ENCODE data around the gene MED10. TPM values are rescaled to one million over a fixed set of nuclear protein-coding genes. Genes with fewer than 3 reads are reported as not detected.
"Not testable (repeated sequence)": the region's sequence is repeated elsewhere in the genome, so short reads cannot be mapped to it uniquely, and the experiment has no call there.

MED10 gene
- total and polyA plus RNA-seq, 4 experiments from 2014 or later = 61.2 to 147 (median 84.7) TPM

GRCh38 chr5:6357817-6358433 lies 20.4 kb downstream of the MED10 start:
- H3K4me3 ChIP-seq (ENCODE audit: low read length in 2 of 2); CTCF ChIA-PET (ENCODE audit: partially characterized antibody); H3K9me3 ChIP-seq (ENCODE audit: control insufficient read depth in 1 of 2, low read length in 2 of 2); intact Hi-C loops (cut with micrococcal nuclease); POLR2A ChIA-PET (ENCODE audit: partially characterized antibody); H3K27me3 ChIP-seq (ENCODE audit: insufficient read depth, low read length); H3K4me3 Mint-ChIP-seq; H3K36me3 ChIP-seq (ENCODE audit: insufficient read depth, low read length); H3K9me3 Mint-ChIP-seq; DNase-seq; H3K27me3 Mint-ChIP-seq; H3K27ac ChIP-seq (ENCODE audit: low read depth, low read length): not testable (repeated sequence)
- peaks cover 23% of the 10 kb centered on the region for H3K4me1 ChIP-seq (ENCODE audit: insufficient read depth, low read length)
- H3K36me3 Mint-ChIP-seq = peaks cover 20 to 34% of the 10 kb centered on the region in 2 donors
- H3K4me1 Mint-ChIP-seq = peaks cover 7 to 32% (median 23%) of the 10 kb centered on the region in 4 donors
- H3K27ac Mint-ChIP-seq = peak overlapping the region in 2 of 7 donors; percentile 46 to 53

DNA sequence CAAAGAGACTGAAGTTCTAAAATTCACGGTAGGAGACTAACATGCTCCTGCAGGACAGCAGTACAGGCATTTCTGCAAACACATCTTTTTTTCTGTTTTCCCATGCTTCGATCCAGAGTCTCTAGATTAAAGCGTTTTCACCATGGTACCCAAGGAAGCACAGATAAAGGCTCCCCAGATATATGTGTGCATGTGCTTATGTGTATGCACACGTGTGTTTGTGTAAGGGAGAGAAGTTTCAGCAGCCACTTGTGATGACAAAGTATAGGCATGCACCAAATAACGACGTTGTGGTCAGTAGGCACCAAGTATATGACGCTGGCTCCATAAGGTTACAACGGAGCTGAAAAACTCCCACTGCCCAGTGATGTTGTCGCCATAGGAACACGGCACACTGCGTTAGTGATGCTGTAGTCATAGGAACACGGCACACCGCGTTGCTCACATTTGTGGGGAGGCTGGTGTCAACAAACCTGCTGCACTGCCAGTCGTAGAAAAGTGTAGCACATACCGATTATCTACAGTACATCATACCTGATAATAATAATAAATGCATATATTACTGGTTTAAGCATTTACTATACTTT lies 21.7 kb downstream of the MED10 start:
- DNase-seq = no peak
- no peaks in the 10 kb centered on the region for H3K27me3 Mint-ChIP-seq
- ChIA-PET POLR2A (ENCODE audit: partially characterized antibody) (no interaction called here), CTCF (ENCODE audit: partially characterized antibody) (no interaction called here)
- intact Hi-C loops (cut with micrococcal nuclease) = no loop called here
- peaks cover 15 to 28% of the 10 kb centered on the region in 2 donors for H3K36me3 Mint-ChIP-seq
- no peaks in the 10 kb centered on the region for H3K27me3 ChIP-seq (ENCODE audit: insufficient read depth, low read length)
- no peak overlapping the region for H3K4me3 ChIP-seq (ENCODE audit: low read length in 2 of 2)
- H3K9me3 Mint-ChIP-seq = peaks cover 0 to 3% (median 0%) of the 10 kb centered on the region in 8 donors
- peaks cover 23% of the 10 kb centered on the region for H3K4me1 ChIP-seq (ENCODE audit: insufficient read depth, low read length)
- no peak overlapping the region for H3K27ac ChIP-seq (ENCODE audit: low read depth, low read length)
- no peak overlapping the region for H3K4me3 Mint-ChIP-seq
- H3K4me1 Mint-ChIP-seq = peaks cover 7 to 26% (median 21%) of the 10 kb centered on the region in 4 donors
- no peak overlapping the region for H3K27ac Mint-ChIP-seq
- no peaks in the 10 kb centered on the region for H3K9me3 ChIP-seq (ENCODE audit: control insufficient read depth in 1 of 2, low read length in 2 of 2)
- H3K36me3 ChIP-seq (ENCODE audit: insufficient read depth, low read length) = no peaks in the 10 kb centered on the region

DNA sequence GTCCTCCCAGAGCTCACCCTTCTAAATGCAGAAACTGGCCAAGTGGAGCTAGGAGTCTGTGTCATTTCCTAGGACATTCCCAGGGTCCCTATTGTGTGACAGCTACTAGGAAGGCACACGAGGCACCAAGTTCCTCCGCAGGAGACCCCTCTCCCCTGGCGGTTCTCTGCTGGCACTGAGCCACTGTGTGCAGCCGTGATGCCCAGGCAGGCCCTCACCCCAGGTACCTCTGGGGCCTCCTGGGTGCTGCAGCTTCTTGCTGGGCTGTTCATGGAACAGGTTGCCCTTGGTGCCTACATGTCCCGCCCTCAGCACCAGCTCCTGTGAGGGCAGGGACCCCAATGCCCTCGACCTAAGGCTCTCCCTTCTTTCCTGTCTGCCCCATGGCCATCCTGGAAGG lies 23.1 kb downstream of the MED10 start:
- intact Hi-C loops (cut with micrococcal nuclease) = no loop called here
- ChIA-PET CTCF (ENCODE audit: partially characterized antibody) (no interaction called here), POLR2A (ENCODE audit: partially characterized antibody) (interaction anchor here (1.2 kb wide), 1 partner anchor 24 kb away, joined by 7 read pairs; the partner anchor contains the start of gene MED10)
- Histone ChIP-seq H3K27ac (ENCODE audit: low read depth, low read length) (no peak overlapping the region), H3K27me3 (ENCODE audit: insufficient read depth, low read length) (no peaks in the 10 kb centered on the region), H3K9me3 (ENCODE audit: control insufficient read depth in 1 of 2, low read length in 2 of 2) (no peaks in the 10 kb centered on the region), H3K36me3 (ENCODE audit: insufficient read depth, low read length) (no peaks in the 10 kb centered on the region), H3K4me1 (ENCODE audit: insufficient read depth, low read length) (peaks cover 12% of the 10 kb centered on the region), H3K4me3 (ENCODE audit: low read length in 2 of 2) (no peak overlapping the region)
- peaks cover 8 to 16% (median 11%) of the 10 kb centered on the region in 4 donors for H3K4me1 Mint-ChIP-seq
- H3K4me3 Mint-ChIP-seq = no peak overlapping the region
- H3K27me3 Mint-ChIP-seq = no peaks in the 10 kb centered on the region
- peaks cover 13 to 27% of the 10 kb centered on the region in 2 donors for H3K36me3 Mint-ChIP-seq
- H3K9me3 Mint-ChIP-seq = peaks cover 0 to 3% (median 0%) of the 10 kb centered on the region in 8 donors
- DNase-seq = no peak
- no peak overlapping the region for H3K27ac Mint-ChIP-seq

GRCh38 chr5:6354848-6355247 lies 23.5 kb downstream of the MED10 start:
- intact Hi-C loops (cut with micrococcal nuclease) = no loop called here
- Mint-ChIP-seq H3K4me3 (no peak overlapping the region), H3K27ac (peak overlapping the region in 1 of 7 donors; percentile 70), H3K27me3 (no peaks in the 10 kb centered on the region), H3K9me3 (peaks cover 0 to 3% (median 0%) of the 10 kb centered on the region in 8 donors), H3K4me1 (peaks cover 4 to 11% (median 7%) of the 10 kb centered on the region in 4 donors), H3K36me3 (peaks cover 13 to 24% of the 10 kb centered on the region in 2 donors)
- Histone ChIP-seq H3K36me3 (ENCODE audit: insufficient read depth, low read length) (no peaks in the 10 kb centered on the region), H3K27me3 (ENCODE audit: insufficient read depth, low read length) (no peaks in the 10 kb centered on the region), H3K27ac (ENCODE audit: low read depth, low read length) (no peak overlapping the region), H3K4me3 (ENCODE audit: low read length in 2 of 2) (no peak overlapping the region), H3K9me3 (ENCODE audit: control insufficient read depth in 1 of 2, low read length in 2 of 2) (no peaks in the 10 kb centered on the region), H3K4me1 (ENCODE audit: insufficient read depth, low read length) (peaks cover 8% of the 10 kb centered on the region)
- DNase-seq = no peak
- POLR2A ChIA-PET (ENCODE audit: partially characterized antibody) = interaction anchor here (1.2 kb wide), 1 partner anchor 24 kb away, joined by 7 read pairs; the partner anchor contains the start of gene MED10
- CTCF ChIA-PET (ENCODE audit: partially characterized antibody) = no interaction called here

GRCh38 chr5:6353602-6354302 lies 24.6 kb downstream of the MED10 start:
- no peaks in the 10 kb centered on the region for H3K4me1 ChIP-seq (ENCODE audit: insufficient read depth, low read length)
- H3K27me3 Mint-ChIP-seq = no peaks in the 10 kb centered on the region
- DNase-seq = no peak
- intact Hi-C loops (cut with micrococcal nuclease) = no loop called here
- H3K4me3 ChIP-seq (ENCODE audit: low read length in 2 of 2) = no peak overlapping the region
- H3K36me3 ChIP-seq (ENCODE audit: insufficient read depth, low read length) = no peaks in the 10 kb centered on the region
- peaks cover 0 to 3% (median 0%) of the 10 kb centered on the region in 8 donors for H3K9me3 Mint-ChIP-seq
- H3K9me3 ChIP-seq (ENCODE audit: control insufficient read depth in 1 of 2, low read length in 2 of 2) = no peaks in the 10 kb centered on the region
- ChIA-PET POLR2A (ENCODE audit: partially characterized antibody) (no interaction called here), CTCF (ENCODE audit: partially characterized antibody) (no interaction called here)
- H3K36me3 Mint-ChIP-seq = peaks cover 10 to 24% of the 10 kb centered on the region in 2 donors
- H3K27me3 ChIP-seq (ENCODE audit: insufficient read depth, low read length) = no peaks in the 10 kb centered on the region
- H3K27ac ChIP-seq (ENCODE audit: low read depth, low read length) = no peak overlapping the region
- H3K4me3 Mint-ChIP-seq = no peak overlapping the region
- peaks cover 0 to 1% (median under 1%) of the 10 kb centered on the region in 4 donors for H3K4me1 Mint-ChIP-seq
- peak overlapping the region in 4 of 7 donors; percentile 18 to 77 (median 44) for H3K27ac Mint-ChIP-seq

- H3K27ac ChIP-seq (ENCODE audit: low read depth, low read length) = no peak overlapping the region
- H3K36me3 Mint-ChIP-seq = peaks cover 0 to 8% of the 10 kb centered on the region in 2 donors
- intact Hi-C loops (cut with micrococcal nuclease) = no loop called here
- H3K9me3 Mint-ChIP-seq = no peaks in the 10 kb centered on the region
- H3K9me3 ChIP-seq (ENCODE audit: control insufficient read depth in 1 of 2, low read length in 2 of 2) = no peaks in the 10 kb centered on the region
- H3K27ac Mint-ChIP-seq = no peak overlapping the region
- H3K4me3 ChIP-seq (ENCODE audit: low read length in 2 of 2) = no peak overlapping the region
- peaks cover 0 to 1% (median 0%) of the 10 kb centered on the region in 4 donors for H3K4me1 Mint-ChIP-seq
- ChIA-PET CTCF (ENCODE audit: partially characterized antibody) (no interaction called here), POLR2A (ENCODE audit: partially characterized antibody) (no interaction called here)
- no peak for DNase-seq
- no peaks in the 10 kb centered on the region for H3K27me3 ChIP-seq (ENCODE audit: insufficient read depth, low read length)
- H3K4me3 Mint-ChIP-seq = no peak overlapping the region
- no peaks in the 10 kb centered on the region for H3K36me3 ChIP-seq (ENCODE audit: insufficient read depth, low read length)
- no peaks in the 10 kb centered on the region for H3K27me3 Mint-ChIP-seq
- no peaks in the 10 kb centered on the region for H3K4me1 ChIP-seq (ENCODE audit: insufficient read depth, low read length)
Measured at GRCh38 chr5:6350277-6351090, 27.9 kb downstream of the MED10 start.

- Mint-ChIP-seq H3K4me1 (peaks cover 0 to 1% (median 0%) of the 10 kb centered on the region in 4 donors), H3K27me3 (peaks cover 0 to 4% of the 10 kb centered on the region in 2 donors), H3K27ac (no peak overlapping the region), H3K4me3 (no peak overlapping the region), H3K36me3 (peaks cover 0 to 8% of the 10 kb centered on the region in 2 donors), H3K9me3 (no peaks in the 10 kb centered on the region)
- Histone ChIP-seq H3K27ac (ENCODE audit: low read depth, low read length) (no peak overlapping the region), H3K9me3 (ENCODE audit: control insufficient read depth in 1 of 2, low read length in 2 of 2) (no peaks in the 10 kb centered on the region), H3K27me3 (ENCODE audit: insufficient read depth, low read length) (no peaks in the 10 kb centered on the region), H3K4me3 (ENCODE audit: low read length in 2 of 2) (no peak overlapping the region), H3K4me1 (ENCODE audit: insufficient read depth, low read length) (no peaks in the 10 kb centered on the region), H3K36me3 (ENCODE audit: insufficient read depth, low read length) (no peaks in the 10 kb centered on the region)
- intact Hi-C loops (cut with micrococcal nuclease) = no loop called here
- ChIA-PET POLR2A (ENCODE audit: partially characterized antibody) (no interaction called here), CTCF (ENCODE audit: partially characterized antibody) (no interaction called here)
- no peak for DNase-seq
Measured at GRCh38 chr5:6349387-6349786, 29.0 kb downstream of the MED10 start.

All from CD4-positive, alpha-beta memory T cell (primary cell).